Measurements from ENCODE around the gene NPAS3.

Gene NPAS3

DNA sequence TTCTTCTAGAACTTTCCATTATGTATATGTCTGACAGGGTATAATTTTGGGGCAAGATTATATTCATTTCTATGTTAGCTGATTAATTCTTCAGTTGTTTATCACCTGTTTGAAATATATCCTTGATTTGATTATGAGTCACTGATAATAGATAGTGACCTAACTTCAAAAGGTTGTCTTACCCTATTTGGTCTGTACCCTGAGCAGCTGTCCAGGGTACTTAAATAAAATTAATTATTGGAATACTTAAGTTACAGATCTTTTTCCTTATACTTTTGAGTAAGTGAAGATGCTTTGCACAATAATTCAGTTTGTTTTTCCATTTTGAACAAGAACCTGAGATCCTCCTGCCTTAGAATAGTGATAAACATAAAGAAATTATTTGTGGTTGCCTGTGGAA lies 13.2 kb upstream of the NPAS3 start:
- H3K36me3 ChIP-seq (ENCODE audit: control insufficient read depth, low read depth, low read length) = no peaks in the 10 kb centered on the region
- H3K4me1 ChIP-seq (ENCODE audit: control insufficient read depth, low read depth, low read length) = no peaks in the 10 kb centered on the region
- no peak overlapping the region for H3K27ac ChIP-seq (ENCODE audit: low read length)
- peaks cover under 1% of the 10 kb centered on the region for H3K27me3 ChIP-seq (ENCODE audit: control insufficient read depth, insufficient read depth, low read length)
- H3K9me3 ChIP-seq (ENCODE audit: control insufficient read depth, low read depth, low read length) = no peaks in the 10 kb centered on the region
- H3K4me3 ChIP-seq (ENCODE audit: low read length) = no peak overlapping the region
- no peak overlapping the region for H3K9ac ChIP-seq (ENCODE audit: low read length)

DNA sequence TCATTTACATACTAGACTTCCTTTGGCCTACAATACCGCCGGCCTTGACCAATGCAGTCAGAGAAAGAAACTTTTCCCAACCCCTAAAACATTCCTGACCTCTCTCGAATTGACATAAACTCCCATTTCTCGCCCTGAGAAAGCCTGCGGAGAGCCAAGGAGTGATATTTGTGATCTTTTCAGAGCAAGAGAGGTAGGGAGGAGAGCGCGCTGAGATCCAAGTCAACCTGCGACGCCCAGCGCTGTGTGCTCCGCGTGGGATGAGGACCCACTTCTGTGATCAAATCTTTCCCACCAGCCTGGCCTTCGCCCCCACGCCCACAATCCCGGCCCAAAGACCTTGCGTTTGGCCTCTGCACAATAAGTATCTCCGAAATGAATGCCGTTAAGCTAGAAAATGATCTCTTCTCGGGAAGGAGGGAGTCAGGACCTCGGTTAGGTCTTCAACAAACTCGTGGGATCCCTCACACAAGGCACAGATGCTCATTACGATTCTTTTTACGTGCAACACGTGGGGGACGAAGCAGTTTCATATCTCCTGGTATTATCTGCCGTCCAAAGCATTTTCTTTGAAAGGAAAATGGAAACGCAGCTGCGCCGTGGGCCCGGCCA lies 6.3 kb upstream of the NPAS3 start:
- H3K9ac ChIP-seq (ENCODE audit: low read length) = peak overlapping the region; percentile 40
- peak overlapping the region; percentile 74 for H3K4me3 ChIP-seq (ENCODE audit: low read length)
- H3K9me3 ChIP-seq (ENCODE audit: control insufficient read depth, low read depth, low read length) = no peaks in the 10 kb centered on the region
- H3K27me3 ChIP-seq (ENCODE audit: control insufficient read depth, insufficient read depth, low read length) = peaks cover 66% of the 10 kb centered on the region
- H3K4me1 ChIP-seq (ENCODE audit: control insufficient read depth, low read depth, low read length) = peaks cover 25% of the 10 kb centered on the region
- no peaks in the 10 kb centered on the region for H3K36me3 ChIP-seq (ENCODE audit: control insufficient read depth, low read depth, low read length)
- no peak overlapping the region for H3K27ac ChIP-seq (ENCODE audit: low read length)

DNA sequence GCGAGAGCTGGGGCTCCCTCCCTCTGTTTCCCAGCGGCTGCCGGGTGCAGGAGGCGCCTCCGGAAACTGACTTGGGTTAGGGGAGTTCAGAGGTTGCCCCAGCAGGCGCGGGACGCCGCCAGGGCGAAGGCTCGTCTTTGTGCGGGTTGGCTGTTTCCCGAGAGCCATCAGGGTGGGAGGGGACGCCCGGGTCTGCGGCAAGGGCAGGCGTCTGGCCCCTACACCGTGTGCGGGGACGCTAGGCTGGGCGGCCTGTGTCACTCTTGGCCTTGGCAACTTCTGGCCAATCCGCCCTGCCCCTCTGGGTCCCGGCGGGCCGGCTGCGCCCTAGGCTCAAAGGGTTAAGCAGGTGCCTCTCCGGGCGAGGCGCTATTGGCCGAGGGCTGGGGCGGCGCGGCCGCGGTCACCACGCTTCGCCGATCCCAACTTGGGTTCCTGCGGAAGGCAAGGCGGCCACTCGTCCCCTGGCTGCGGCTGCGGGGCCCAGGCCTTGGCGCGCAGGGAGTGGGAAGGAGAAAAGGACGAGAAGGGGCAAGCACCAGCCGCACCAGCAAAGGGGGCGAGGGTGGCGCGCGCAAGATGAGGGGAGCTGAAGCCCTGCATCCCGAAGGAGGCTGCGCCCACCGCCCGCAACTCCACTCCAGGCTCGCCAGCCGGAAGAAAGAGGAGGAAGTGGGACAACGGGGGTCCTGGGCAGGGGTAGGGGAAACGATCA lies 5.6 kb upstream of the NPAS3 start:
- no peaks in the 10 kb centered on the region for H3K36me3 ChIP-seq (ENCODE audit: control insufficient read depth, low read depth, low read length)
- peaks cover 27% of the 10 kb centered on the region for H3K4me1 ChIP-seq (ENCODE audit: control insufficient read depth, low read depth, low read length)
- peak overlapping the region; percentile 74 for H3K4me3 ChIP-seq (ENCODE audit: low read length)
- no peaks in the 10 kb centered on the region for H3K9me3 ChIP-seq (ENCODE audit: control insufficient read depth, low read depth, low read length)
- no peak overlapping the region for H3K27ac ChIP-seq (ENCODE audit: low read length)
- H3K9ac ChIP-seq (ENCODE audit: low read length) = peak overlapping the region; percentile 40
- peaks cover 73% of the 10 kb centered on the region for H3K27me3 ChIP-seq (ENCODE audit: control insufficient read depth, insufficient read depth, low read length)

DNA sequence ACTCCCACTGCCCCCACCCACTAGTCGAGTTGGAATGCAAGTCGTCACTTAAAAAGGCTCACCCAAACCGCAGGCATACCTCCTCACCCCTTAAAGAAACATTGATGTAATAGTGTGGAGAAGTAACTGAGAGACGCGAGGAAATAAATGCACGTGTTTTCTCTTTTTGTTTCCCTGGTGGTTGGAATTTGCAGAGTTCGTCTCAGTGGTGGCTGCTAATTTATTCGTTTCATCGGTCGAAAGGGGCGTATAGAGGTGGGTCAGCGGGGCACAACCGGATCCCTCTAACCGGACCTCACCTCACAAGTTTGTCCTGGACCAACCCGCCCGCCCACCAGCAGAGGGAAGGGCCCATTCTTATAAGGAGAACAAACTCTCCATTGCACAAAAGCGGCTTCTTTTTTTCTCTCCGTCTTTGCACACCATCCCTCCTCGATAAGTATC lies 5.0 kb upstream of the NPAS3 start:
- H3K9me3 ChIP-seq (ENCODE audit: control insufficient read depth, low read depth, low read length) = no peaks in the 10 kb centered on the region
- peaks cover 76% of the 10 kb centered on the region for H3K27me3 ChIP-seq (ENCODE audit: control insufficient read depth, insufficient read depth, low read length)
- H3K4me1 ChIP-seq (ENCODE audit: control insufficient read depth, low read depth, low read length) = peaks cover 27% of the 10 kb centered on the region
- H3K9ac ChIP-seq (ENCODE audit: low read length) = peak overlapping the region; percentile 35
- H3K27ac ChIP-seq (ENCODE audit: low read length) = no peak overlapping the region
- H3K36me3 ChIP-seq (ENCODE audit: control insufficient read depth, low read depth, low read length) = no peaks in the 10 kb centered on the region
- H3K4me3 ChIP-seq (ENCODE audit: low read length) = peak overlapping the region; percentile 74

DNA sequence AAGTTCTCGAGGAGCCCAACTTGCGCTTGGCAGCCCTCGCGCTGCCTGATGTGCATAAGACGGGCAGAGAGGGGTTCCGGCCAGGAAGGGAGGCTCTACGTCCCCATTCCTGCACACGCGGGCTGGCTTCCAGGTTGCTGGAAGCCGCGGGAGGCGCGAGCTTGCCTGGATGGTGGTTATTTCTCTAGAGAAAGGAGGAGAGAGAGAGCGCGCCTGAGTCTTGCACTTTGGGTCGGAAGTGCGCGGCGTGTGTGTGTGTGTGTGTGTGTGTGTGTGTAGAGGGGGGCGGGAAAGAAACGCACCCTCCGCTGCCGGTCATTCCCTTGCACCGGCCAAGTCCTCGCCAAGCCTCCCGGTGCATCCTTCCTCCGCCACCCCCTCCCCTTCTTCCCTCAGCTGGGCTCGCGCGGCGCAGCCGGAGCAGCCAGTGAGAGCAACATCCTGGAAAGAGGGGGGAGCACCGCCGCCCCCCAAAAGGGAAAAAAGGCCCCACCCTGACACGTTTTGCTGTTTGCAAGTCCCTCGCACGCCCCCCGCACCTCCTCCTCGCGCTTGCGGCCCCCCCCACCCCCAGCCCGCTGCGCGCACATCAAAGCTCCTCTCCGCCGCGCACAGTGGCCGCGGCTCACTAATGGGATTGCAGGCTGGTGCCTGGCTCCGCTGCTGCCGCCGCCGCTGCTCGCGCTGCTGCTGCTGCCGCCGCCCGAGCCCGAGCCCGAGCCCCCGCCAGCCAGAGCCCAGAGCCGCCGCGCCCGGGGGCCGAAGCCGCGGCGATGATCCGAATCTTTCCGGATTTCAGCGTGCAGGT lies 4.4 kb upstream of the NPAS3 start:
- no peaks in the 10 kb centered on the region for H3K9me3 ChIP-seq (ENCODE audit: control insufficient read depth, low read depth, low read length)
- H3K27ac ChIP-seq (ENCODE audit: low read length) = no peak overlapping the region
- peak overlapping the region; percentile 35 for H3K9ac ChIP-seq (ENCODE audit: low read length)
- H3K27me3 ChIP-seq (ENCODE audit: control insufficient read depth, insufficient read depth, low read length) = peaks cover 76% of the 10 kb centered on the region
- peak overlapping the region; percentile 74 for H3K4me3 ChIP-seq (ENCODE audit: low read length)
- H3K36me3 ChIP-seq (ENCODE audit: control insufficient read depth, low read depth, low read length) = no peaks in the 10 kb centered on the region
- H3K4me1 ChIP-seq (ENCODE audit: control insufficient read depth, low read depth, low read length) = peaks cover 27% of the 10 kb centered on the region

DNA sequence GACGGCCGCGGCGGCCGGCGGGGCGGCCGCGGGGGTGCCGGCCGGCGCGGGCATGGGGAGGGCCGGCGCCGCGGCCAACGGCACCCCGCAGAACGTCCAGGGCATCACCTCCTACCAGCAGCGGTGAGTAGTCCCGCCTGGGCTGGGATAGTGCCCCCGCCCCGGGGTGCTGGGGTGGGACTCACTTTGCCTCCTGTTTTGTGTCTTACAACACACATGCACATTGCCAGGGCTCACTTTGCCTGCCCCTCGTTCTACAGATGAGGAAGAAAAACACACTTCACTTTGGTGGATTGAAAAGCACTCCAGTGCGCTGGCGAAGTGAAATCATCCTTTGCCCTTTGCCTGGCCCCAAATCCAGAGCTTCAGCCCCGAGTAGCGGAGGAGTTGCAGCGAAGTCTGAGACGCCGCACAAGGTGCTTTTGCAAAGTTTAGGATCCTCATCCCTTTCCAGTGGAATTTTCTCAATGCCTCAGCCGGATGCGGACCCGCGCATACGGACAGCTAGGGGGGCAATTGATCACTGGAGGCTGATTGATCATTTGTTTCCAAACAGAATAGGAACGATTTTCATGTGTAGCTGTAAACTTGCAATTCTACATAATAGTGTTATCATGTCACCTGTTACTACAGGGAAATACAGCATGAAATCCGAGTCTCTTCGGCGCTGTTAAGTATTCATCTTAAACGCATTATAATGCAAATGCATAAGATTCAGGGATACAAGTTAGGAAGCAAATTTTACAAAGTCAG lies 3.6 kb upstream of the NPAS3 start:
- H3K9ac ChIP-seq (ENCODE audit: low read length) = no peak overlapping the region
- H3K36me3 ChIP-seq (ENCODE audit: control insufficient read depth, low read depth, low read length) = no peaks in the 10 kb centered on the region
- peaks cover 28% of the 10 kb centered on the region for H3K4me1 ChIP-seq (ENCODE audit: control insufficient read depth, low read depth, low read length)
- H3K27ac ChIP-seq (ENCODE audit: low read length) = no peak overlapping the region
- H3K27me3 ChIP-seq (ENCODE audit: control insufficient read depth, insufficient read depth, low read length) = peaks cover 78% of the 10 kb centered on the region
- H3K9me3 ChIP-seq (ENCODE audit: control insufficient read depth, low read depth, low read length) = no peaks in the 10 kb centered on the region
- peak overlapping the region; percentile 74 for H3K4me3 ChIP-seq (ENCODE audit: low read length)

DNA sequence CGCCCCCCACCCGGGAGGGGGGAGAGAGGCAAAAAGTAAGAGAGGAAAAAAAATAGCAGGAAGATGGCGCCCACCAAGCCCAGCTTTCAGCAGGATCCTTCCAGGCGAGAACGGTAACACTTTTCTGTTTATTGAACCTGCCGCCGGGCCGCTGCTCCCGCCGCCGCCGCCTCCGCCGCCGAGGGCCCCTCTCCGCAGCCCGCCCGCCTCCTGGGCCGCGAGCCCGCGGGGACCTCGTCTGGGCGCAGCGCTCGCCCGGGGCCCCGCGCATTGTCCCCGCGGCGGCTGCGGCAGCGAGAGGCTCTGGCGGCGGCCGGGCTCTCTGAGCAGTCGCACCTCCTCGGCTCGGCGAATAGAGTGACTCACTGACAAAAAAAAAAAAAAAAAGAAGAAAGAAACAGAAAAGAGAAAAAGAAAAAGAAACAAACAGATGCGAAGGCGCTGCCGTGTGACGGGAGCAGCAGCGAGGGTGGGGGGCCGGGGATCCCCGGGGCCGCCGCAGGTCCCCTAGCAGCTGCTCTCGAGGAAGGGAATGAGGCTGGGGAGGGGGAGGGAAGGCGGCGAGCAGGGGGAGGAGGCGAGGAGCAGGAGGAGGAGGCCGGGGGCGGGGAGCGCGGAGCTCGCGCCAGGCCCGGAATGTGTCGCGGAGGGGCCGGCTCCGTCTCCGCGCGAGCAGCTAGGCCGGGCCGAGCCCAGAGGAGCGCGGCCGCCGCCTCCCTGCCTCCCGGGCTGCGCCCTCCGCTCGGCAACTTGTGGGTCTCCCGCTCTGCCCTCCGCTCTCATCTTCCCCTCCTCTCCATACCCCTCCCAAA lies 781 bp downstream of the NPAS3 start:
- Histone ChIP-seq H3K4me3 (ENCODE audit: low read length) (peak overlapping the region; percentile 87), H3K36me3 (ENCODE audit: control insufficient read depth, low read depth, low read length) (no peaks in the 10 kb centered on the region), H3K27ac (ENCODE audit: low read length) (no peak overlapping the region), H3K9me3 (ENCODE audit: control insufficient read depth, low read depth, low read length) (no peaks in the 10 kb centered on the region), H3K27me3 (ENCODE audit: control insufficient read depth, insufficient read depth, low read length) (peaks cover 47% of the 10 kb centered on the region), H3K9ac (ENCODE audit: low read length) (peak overlapping the region; percentile 46), H3K4me1 (ENCODE audit: control insufficient read depth, low read depth, low read length) (peaks cover 30% of the 10 kb centered on the region)

DNA sequence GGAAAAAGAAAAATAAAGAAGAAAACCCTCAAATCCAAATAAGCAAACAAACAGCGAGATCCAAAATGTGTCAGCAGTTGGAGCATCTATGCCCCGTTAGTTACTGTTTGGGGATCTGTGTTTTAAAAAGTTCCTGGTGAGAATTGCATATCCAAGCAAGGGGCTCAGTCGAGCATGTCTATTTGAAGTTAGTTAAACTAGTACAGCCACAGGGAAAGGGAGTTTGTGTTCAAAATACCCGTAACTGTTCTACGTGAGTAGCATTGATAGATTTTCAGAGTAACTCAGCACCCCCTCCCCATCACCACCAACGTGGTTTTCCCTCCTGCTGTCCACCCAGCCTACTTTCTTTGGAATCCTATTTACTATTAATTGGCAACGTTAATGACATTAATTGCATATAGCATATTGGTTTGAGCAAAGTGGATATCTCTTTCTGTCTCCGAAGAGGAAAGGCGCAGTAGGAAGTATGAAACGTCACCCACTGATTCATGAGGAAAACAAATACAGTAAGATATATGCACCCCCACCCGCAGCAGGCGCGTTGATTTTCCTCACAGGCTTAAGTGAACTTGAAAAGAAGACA lies 1.5 kb downstream of the NPAS3 start:
- Histone ChIP-seq H3K4me1 (ENCODE audit: control insufficient read depth, low read depth, low read length) (peaks cover 30% of the 10 kb centered on the region), H3K27ac (ENCODE audit: low read length) (no peak overlapping the region), H3K9ac (ENCODE audit: low read length) (peak overlapping the region; percentile 46), H3K36me3 (ENCODE audit: control insufficient read depth, low read depth, low read length) (no peaks in the 10 kb centered on the region), H3K9me3 (ENCODE audit: control insufficient read depth, low read depth, low read length) (no peaks in the 10 kb centered on the region), H3K27me3 (ENCODE audit: control insufficient read depth, insufficient read depth, low read length) (peaks cover 43% of the 10 kb centered on the region), H3K4me3 (ENCODE audit: low read length) (peak overlapping the region; percentile 87)

DNA sequence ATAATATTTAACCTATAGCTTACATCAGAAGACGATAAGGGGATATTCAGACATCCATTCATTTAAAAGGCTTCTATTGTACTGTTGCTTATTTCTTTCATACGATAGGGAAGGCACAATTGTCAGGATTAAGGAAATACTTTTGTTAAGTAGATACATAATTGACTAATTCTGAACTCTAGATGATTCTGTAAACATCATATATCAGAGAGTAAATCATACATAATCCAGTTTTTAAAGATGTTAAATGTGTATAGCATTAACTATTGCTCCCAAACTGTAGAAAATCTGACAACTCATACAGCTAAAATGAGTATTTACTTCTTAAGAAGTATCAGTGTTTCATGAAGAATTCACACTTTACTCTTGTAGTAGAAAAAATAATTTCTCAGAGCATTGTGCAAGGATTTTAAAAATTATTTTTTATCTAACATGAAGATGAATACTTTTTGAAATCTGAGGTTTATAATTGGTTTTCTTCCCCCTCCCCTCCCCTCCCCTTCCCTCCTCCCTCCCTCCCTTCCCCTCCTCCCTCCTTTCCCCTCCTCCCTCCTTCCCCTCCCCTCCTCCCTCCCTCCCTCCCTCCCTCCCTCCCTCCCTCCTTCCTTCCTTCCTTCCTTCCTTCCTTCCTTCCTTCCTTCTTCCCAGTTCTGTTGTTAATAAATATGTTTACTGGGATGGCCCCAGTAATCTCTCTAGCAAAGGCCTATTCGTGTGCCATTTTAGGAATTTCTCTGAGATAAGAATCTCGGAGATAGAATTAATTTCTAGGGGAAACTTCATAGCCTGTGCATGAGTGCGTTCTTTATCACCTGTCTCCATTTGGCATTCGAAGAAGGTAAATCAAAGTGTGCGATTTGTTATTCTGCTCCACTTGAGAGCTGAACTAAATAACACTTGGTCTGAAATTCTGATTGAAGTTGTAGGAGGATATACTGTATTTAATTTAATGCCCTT lies 2.3 kb downstream of the NPAS3 start:
- Histone ChIP-seq H3K27me3 (ENCODE audit: control insufficient read depth, insufficient read depth, low read length) (peaks cover 35% of the 10 kb centered on the region), H3K4me3 (ENCODE audit: low read length) (peak overlapping the region; percentile 87), H3K4me1 (ENCODE audit: control insufficient read depth, low read depth, low read length) (peaks cover 25% of the 10 kb centered on the region)

DNA sequence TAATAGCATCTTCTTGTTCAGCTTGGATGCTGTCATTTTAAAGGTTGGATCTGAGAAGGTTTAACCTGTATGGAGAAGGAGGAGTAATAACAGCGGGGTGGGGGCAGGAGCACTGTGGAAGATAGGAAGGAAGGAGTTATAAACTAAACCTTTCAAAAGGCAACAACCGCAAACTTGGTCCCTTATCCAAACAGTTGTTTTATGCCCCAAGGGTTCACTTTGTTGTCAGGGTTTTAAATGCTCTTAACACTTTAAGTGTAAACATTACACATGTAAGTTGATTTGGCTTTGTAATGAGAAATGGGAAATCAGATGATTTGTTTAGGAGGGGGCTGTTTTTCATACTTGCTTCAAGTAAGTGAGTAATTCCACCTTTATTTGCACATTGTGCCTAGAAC lies 3.0 kb downstream of the NPAS3 start:
- Histone ChIP-seq H3K36me3 (ENCODE audit: control insufficient read depth, low read depth, low read length) (no peaks in the 10 kb centered on the region), H3K4me1 (ENCODE audit: control insufficient read depth, low read depth, low read length) (peaks cover 18% of the 10 kb centered on the region), H3K9ac (ENCODE audit: low read length) (no peak overlapping the region), H3K4me3 (ENCODE audit: low read length) (no peak overlapping the region), H3K9me3 (ENCODE audit: control insufficient read depth, low read depth, low read length) (no peaks in the 10 kb centered on the region), H3K27me3 (ENCODE audit: control insufficient read depth, insufficient read depth, low read length) (peaks cover 28% of the 10 kb centered on the region), H3K27ac (ENCODE audit: low read length) (no peak overlapping the region)

More for the DNA sequence above, 2.3 kb downstream of the NPAS3 start:
- H3K36me3 ChIP-seq (ENCODE audit: control insufficient read depth, low read depth, low read length) = no peaks in the 10 kb centered on the region
- no peaks in the 10 kb centered on the region for H3K9me3 ChIP-seq (ENCODE audit: control insufficient read depth, low read depth, low read length)
- no peak overlapping the region for H3K9ac ChIP-seq (ENCODE audit: low read length)
- no peak overlapping the region for H3K27ac ChIP-seq (ENCODE audit: low read length)

All from iPS-18a (cell line).